Gastroesophageal sphincter (tissue), 3 donors: ENCODE data around the gene GMDS.

Source experiments
- CTCF ChIP-seq, 4 experiments: fragments of 200-600 bp in 2 of 4; fragments of 450-650 bp in 2 of 4; sonication (generic) in 1 of 4; IDR thresholded peaks; one replicate each; pipeline ENCODE4 v1.5.1; 2017 to 2019; ENCODE audit warnings: antibody characterized with exemption in 4 of 4, mild to moderate bottlenecking in 2 of 4, moderate library complexity in 2 of 4
- EP300 ChIP-seq: sonication (generic); formaldehyde crosslinking; IDR thresholded peaks from one replicate; pipeline ENCODE4 v1.6.1; 2017; ENCODE audit warnings: antibody characterized with exemption, mild to moderate bottlenecking
- POLR2A ChIP-seq, 2 donors: fragments of 450-650 bp; IDR thresholded peaks; one replicate each; pipeline ENCODE4 v1.6.1; 2017; ENCODE audit warnings: antibody characterized with exemption in 2 of 2, mild to moderate bottlenecking in 2 of 2, moderate library complexity in 1 of 2

GRCh38 chr6:1703923-1704322, 541.5 kb downstream of the GMDS start:
- TF ChIP-seq CTCF (IDR thresholded peaks at IDR 0.05) (no peak), EP300 (no peak), POLR2A (IDR thresholded peaks at IDR 0.05) (no peak)
